Stimulated activated CD4-positive, alpha-beta T cell treated with anti-CD3 and anti-CD28 coated beads, Interleukin-4, amount 100 ng/mL, for 48 hours (primary cell): ENCODE results near the gene DNAL4.

Source experiments
- DNase-seq, 2 donors: peaks; one replicate each; pipeline ENCODE4 v3.0.0-alpha.2; 2020; ENCODE audit warnings: low read depth in 2 of 2

DNAL4 gene

GRCh38 chr22:38793721-38794466, at the start of gene DNAL4:
Gene DNAL4, minus strand, starts transcription at chr22:38794143. Its CDS starts 11,412 bp downstream, at chr22:38782731.
- peak; percentile 81 to 90 for DNase-seq

GRCh38 chr22:38843201-38843656, 49.3 kb upstream of the DNAL4 start:
- peak; percentile 34 to 49 for DNase-seq

GRCh38 chr22:38842512-38843200, 48.7 kb upstream of the DNAL4 start:
- no peak for DNase-seq

GRCh38 chr22:38841635-38842034, 47.7 kb upstream of the DNAL4 start:
- no peak for DNase-seq

GRCh38 chr22:38841211-38841610, 47.3 kb upstream of the DNAL4 start:
- DNase-seq, result no peak

GRCh38 chr22:38840129-38840528, 46.2 kb upstream of the DNAL4 start:
- DNase-seq, result no peak

GRCh38 chr22:38839686-38840085, 45.7 kb upstream of the DNAL4 start:
- no peak for DNase-seq

- DNase-seq, result no peak
These were observed 43.5 kb upstream of the DNAL4 start for GRCh38 chr22:38837414-38837928.

- no peak for DNase-seq
These were observed 42.0 kb upstream of the DNAL4 start for GRCh38 chr22:38835888-38836301.

- no peak for DNase-seq
These were observed 41.0 kb upstream of the DNAL4 start for GRCh38 chr22:38834991-38835390.

GRCh38 chr22:38834215-38834953, 40.4 kb upstream of the DNAL4 start:
- no peak for DNase-seq

GRCh38 chr22:38833061-38833460, 39.1 kb upstream of the DNAL4 start:
- no peak for DNase-seq

GRCh38 chr22:38832005-38832978, 38.3 kb upstream of the DNAL4 start:
- DNase-seq, result no peak

GRCh38 chr22:38831166-38831945, 37.4 kb upstream of the DNAL4 start:
- DNase-seq, result no peak

GRCh38 chr22:38830845-38831108, 36.8 kb upstream of the DNAL4 start:
- DNase-seq, result no peak

GRCh38 chr22:38830026-38830844, 36.3 kb upstream of the DNAL4 start:
- no peak for DNase-seq

GRCh38 chr22:38829485-38829884, 35.5 kb upstream of the DNAL4 start:
- DNase-seq, result no peak

GRCh38 chr22:38828616-38829205, 34.8 kb upstream of the DNAL4 start:
- no peak for DNase-seq

GRCh38 chr22:38828191-38828590, 34.2 kb upstream of the DNAL4 start:
- no peak for DNase-seq
